Measurements from ENCODE around the gene CKB.

- TF ChIP-seq CTCF (conservative IDR thresholded peaks at IDR 0.05 in 1 of 2, IDR thresholded peaks at IDR 0.05 in 1 of 2; ENCODE audit: low read depth in 1 of 2, low read length in 2 of 2), result no peak
- TF ChIP-seq EZH2 (IDR thresholded peaks at IDR 0.05; ENCODE audit: low read length, missing control alignments), result no peak
These were observed 34.6 kb downstream of the CKB start for GRCh38 chr14:103488071-103488470.

All from fibroblast of lung (primary cell).